Right forelimb (tissue), 1 donor: ENCODE data around the gene UBE2G2.

Experiments
- DNase-seq: peaks from one replicate; pipeline ENCODE4 v3.0.0-alpha.2; 2018

Gene UBE2G2

GRCh38 chr21:44784810-44785209 lies 16.8 kb downstream of the UBE2G2 start:
- no peak for DNase-seq

- no peak for DNase-seq
Observed at GRCh38 chr21:44783020-44783696, 18.5 kb downstream of the UBE2G2 start.

DNA sequence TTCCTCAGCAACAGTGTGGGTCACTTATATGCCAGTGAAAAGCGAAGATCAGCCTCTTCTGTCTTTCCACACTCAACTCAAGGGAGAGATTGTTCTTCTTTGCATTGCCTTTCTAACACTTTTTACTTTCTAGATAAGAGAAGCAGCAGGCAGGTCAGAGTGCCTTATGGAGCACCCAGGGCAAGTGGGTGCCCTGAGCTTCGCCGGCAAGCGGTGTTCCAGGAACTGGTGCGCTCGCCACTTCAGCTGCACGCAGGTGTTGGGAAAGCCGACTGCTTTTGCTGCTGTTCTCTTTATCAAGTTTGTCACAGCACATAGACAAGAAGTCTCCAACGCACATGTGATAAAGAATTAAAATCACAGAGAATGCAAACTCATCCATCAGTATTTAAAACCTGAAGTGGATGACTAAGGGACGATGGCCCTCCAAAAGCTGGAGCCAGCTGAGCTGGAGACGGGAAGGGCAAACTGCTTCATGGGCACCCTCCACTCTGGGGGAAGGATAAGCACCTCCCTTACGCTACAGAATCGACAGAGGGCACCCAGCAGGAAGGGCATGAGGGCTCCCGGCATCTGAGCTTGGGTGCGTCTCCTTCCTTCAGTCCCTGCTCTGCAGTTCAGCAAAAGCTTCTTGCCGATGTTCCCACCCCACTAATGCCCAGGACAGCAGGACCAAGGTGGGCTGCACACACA lies 20.7 kb downstream of the UBE2G2 start:
- no peak for DNase-seq

- DNase-seq: no peak
Observed at GRCh38 chr21:44780137-44780502, 21.5 kb downstream of the UBE2G2 start.

DNA sequence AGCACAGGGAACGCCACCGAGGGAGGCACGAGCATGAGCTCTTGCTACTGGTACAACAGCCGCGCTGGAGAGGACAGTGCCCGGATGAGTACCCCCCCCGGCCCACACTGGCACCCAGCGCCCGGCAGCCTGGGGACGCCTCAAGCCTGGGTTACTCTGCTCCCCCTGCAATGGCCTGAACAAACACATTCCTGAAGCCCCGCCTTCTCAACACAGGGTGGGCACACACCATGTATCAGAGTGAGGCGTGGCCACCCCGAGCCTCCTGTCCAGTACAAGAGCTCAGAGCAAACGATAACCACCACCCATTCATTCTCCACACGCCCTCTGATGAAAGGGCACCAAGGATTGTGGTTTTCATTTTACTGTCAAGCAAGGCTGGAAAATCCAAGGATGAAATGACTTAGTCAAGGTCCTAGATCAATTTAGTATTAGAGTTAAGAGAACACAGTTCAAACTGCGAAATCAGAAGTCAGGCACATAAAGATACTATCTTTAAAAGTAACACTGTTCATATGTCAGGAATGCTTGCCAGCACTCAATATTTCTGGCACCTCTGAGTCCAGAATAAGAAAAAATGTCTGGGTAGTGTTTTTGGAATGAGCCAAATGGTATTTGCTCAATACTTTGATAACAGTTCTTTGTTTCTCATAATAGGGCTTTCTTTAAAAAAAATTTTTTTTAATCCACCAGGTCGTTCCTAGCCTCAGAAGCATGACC lies 22.0 kb downstream of the UBE2G2 start:
- DNase-seq: no peak

- no peak for DNase-seq
Observed at GRCh38 chr21:44778983-44779382, 22.6 kb downstream of the UBE2G2 start.

DNA sequence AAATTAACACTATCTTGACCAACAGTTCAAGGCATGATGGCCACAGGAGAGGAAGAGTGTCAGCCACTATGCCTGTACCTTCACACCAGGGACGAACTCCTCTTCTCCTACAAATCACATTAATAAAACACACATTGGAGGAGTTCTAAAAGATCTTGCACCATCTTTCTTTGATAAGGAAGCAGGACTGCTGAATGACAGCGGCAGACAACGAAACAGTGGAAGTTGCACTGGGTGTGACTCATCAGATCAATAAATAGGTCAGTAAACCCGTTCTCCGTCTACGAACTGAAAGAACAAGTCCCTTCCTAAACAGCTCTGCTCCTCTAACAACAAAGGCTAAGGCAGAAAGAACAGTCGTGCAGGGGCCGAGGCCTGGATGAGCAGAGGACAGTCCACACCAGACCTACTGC lies 23.1 kb downstream of the UBE2G2 start:
- no peak for DNase-seq

- no peak for DNase-seq
Observed at GRCh38 chr21:44778094-44778493, 23.5 kb downstream of the UBE2G2 start.

GRCh38 chr21:44774972-44775371 lies 26.6 kb downstream of the UBE2G2 start:
- DNase-seq: no peak

GRCh38 chr21:44773291-44773932 lies 28.2 kb downstream of the UBE2G2 start:
- no peak for DNase-seq

DNA sequence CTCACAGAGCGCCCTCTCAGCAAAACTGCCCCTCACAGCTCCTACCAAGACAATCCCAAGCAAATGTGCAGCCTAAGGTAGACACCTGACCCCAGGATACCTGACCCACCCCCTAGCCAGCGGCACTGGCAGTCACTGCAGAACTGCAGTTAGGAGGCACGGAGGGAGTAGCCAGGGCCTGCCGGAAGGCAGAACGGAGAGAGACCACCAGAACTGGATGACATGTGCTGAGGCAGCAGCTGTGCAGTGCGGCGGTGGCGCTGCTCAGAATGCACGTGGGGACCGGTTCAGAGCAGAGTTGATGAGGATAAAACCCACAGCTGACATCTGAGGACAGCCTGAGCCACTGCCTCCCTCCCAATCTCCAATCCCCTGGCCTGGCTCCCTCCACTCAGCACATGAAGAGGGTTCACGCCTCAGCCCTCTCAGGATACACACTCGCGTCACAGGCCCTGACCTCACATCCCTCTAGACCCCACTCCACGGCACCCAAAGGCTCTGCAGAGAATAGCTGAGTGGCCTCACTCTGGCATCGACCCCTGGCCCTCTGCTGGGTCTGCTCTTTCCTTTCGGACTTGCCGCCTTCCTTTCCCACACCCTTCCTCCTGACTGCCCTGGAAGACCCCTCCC lies 29.6 kb downstream of the UBE2G2 start:
- no peak for DNase-seq

- no peak for DNase-seq
Observed at GRCh38 chr21:44767834-44768831, 33.5 kb downstream of the UBE2G2 start.

- no peak for DNase-seq
Observed at GRCh38 chr21:44766818-44767354, 34.7 kb downstream of the UBE2G2 start.

GRCh38 chr21:44766014-44766817 lies 35.4 kb downstream of the UBE2G2 start:
- no peak for DNase-seq

DNA sequence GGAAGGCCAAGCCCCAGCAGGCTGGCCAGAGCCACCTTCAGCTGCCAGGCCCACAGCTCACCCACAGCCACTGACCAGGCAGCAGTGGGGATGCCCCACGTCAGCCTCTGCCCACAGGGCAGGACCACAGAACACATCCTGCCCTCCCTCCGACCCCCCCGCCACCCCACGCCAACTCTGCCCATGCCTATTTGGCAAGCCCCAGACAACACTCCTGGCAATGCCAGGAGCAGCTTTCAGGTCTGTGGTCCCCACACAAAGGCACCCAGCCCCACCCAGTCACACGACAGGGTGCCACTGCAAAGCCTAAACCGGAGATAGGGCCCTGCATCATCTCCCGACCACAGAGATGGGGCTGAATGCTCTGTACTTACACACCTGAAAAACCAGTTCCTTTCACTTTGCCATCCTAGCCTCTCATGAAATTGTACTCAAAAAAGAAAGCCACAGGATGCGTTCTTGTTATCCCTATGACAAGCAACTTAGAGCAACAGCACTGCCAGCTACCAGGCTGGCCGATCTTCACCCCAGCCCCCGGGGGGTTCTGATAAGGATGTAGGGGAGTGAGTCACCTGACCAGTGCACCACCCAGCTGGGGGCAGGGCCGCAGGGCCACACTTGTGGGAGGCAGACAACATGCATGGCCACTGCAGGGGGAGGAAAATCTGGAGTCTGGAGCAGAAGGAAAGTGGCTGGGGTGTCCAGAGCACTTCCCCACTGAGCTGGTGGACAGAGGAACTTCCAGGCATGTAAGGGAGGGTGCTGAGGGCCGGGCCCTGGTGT lies 36.2 kb downstream of the UBE2G2 start:
- no peak for DNase-seq

DNA sequence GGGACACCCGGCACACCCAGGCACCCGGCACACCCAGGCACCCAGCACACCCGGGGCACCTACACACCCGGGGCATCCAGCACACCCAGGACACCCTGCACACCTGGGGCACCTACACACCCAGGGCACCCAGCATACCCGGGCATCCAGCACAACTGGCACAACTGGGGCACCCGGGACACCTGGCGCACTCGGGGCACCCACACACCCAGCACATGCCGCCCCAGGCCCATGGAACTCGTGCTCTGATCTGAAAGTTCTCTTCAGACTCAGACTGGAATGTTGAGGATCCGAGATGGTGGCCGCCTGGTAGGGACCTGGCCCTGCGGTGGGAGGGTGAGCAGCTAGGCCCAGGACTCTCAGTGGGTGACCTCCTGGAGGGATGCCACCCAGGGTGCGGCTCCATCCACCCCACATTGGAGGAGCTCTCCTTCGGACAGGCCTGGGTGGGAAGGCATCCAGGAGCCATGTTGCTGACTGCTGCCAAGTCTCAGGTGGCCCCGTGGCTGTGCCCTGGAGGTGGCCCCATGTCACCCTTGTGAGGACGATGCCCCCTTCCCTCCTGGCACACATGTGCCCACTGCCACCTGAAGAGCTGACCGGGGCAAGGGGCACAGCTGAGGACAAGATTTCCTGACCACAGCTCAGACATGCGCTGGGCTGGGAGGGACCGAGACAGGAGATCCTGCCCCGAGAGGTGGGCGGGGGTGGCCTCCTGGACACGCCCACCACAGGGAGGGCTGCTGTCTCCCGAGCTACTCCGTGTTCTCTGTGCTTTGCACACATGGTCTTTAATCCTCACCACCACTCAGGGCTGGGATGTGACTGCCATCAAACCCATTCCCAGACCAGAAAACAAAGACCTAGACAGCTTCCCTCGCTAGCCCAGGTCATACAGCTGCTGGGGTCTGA lies 37.0 kb downstream of the UBE2G2 start:
- DNase-seq: no peak

- no peak for DNase-seq
Observed at GRCh38 chr21:44763451-44764318, 37.9 kb downstream of the UBE2G2 start.

GRCh38 chr21:44763050-44763378 lies 38.6 kb downstream of the UBE2G2 start:
- DNase-seq: no peak
